NCI-H1092 (cell line): ENCODE data around the gene OR2S2.
"Not testable (repeated sequence)": the region's sequence is repeated elsewhere in the genome, so short reads cannot be mapped to it uniquely, and the experiment has no call there.

ENCODE experiments used
- DNase-seq: peaks from one replicate; lab custom pipeline; 2025; lab: John Stamatoyannopoulos, UW

Gene OR2S2

DNA sequence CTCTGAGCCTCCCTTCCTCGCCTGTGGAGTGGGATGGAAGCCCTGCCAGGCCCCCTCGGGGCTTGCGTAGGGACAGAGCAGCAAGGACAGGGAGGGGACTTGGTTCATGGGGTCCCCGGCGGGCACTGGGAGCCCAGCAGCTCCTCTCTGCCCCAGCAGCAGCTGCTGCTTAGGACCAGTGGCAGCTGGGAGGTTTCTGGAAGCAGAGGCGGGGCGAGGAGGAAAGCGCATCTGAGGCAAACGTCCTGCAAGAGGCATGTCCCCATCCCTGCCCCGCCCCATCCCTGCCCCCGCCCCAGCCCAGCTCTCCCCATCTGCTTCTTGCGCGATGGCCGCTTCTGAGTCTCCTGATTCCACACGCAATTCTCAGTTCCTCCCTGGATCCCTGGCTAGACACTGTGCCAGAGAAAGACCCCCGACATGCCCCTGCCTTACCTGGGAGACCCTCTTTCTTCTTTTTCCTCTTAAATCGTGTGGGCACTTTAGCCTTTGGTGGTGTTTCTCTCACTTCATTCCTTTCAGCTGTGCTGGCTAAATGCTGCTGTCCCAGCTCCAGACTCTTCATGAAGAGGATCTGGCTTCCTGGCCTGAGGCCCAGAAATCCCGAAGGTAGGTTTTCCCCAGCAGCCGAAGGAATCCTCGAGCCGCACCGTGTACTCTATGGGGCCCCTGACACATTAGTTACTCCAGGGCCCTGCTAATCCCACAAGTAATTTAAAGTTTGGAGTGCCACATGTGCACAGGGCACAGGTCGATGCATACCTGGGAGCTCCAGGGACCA is 4.4 kb upstream of the OR2S2 start:
- DNase-seq = no peak

GRCh38 chr9:35960039-35960655 is 2.2 kb upstream of the OR2S2 start:
- no peak for DNase-seq

DNA sequence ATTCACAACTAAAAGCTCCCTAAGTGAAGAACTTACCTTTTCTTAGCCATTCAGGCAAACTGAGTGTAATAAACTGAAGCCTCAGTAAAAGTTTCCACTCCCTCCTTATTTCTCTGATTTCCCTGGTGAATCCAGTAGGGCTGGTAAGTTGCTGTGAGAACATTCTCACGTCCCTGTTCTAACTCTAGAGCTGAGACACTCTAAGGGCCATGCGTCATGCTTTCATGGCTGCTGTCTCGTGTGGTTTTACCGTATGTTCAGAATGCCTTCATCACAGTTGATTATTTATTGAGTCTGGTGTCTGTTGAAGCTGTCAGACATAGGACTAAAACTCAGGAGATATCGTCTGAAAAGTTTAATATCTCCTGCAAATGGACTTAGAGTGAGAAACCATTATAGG is 1.3 kb downstream of the OR2S2 start:
- no peak for DNase-seq

GRCh38 chr9:35954942-35955546 is 2.9 kb downstream of the OR2S2 start:
- peak; percentile 68 for DNase-seq

- DNase-seq = no peak
These were observed 5.3 kb downstream of the OR2S2 start for GRCh38 chr9:35952526-35953191.

- no peak for DNase-seq
These were observed 6.2 kb downstream of the OR2S2 start for GRCh38 chr9:35951736-35952135.

DNA sequence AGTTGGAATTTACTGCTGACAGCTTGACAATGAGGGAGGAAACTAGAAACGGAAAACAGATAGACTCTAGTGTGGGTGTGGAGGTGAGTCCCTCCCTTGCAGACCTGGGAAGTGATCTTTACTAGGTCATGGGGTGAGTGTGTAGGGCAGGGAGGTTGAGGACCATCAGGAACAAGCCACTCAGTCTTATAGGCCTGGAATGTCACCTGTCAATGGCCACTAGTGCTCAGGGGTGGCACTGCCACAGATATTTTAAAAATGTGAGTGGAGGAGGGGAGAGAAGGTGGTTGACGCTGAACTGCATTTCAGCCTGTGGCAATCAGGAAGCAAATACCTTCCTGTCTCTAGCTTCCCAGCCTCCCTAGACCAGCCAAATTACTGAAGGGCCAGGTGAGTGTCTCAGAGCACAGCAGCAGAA is 9.0 kb downstream of the OR2S2 start:
- no peak for DNase-seq

DNA sequence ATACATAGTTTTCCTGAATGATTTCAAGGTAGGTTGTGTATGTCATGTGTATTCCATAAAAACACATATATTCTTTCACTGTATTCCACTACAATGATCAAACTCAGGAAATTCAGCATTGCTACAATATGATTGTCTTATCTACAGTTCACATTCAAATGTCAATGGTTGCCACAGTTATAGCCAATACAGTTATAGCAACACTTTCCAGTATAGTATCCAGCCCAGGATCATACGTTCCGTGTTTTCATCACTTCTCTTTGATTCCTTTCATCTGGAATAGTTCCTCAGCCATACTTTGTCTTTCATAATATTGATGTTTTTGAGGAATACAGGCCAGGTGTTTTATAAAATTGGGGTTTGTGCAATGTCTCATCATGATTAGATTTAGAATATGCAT is 9.5 kb downstream of the OR2S2 start:
- DNase-seq = no peak

DNA sequence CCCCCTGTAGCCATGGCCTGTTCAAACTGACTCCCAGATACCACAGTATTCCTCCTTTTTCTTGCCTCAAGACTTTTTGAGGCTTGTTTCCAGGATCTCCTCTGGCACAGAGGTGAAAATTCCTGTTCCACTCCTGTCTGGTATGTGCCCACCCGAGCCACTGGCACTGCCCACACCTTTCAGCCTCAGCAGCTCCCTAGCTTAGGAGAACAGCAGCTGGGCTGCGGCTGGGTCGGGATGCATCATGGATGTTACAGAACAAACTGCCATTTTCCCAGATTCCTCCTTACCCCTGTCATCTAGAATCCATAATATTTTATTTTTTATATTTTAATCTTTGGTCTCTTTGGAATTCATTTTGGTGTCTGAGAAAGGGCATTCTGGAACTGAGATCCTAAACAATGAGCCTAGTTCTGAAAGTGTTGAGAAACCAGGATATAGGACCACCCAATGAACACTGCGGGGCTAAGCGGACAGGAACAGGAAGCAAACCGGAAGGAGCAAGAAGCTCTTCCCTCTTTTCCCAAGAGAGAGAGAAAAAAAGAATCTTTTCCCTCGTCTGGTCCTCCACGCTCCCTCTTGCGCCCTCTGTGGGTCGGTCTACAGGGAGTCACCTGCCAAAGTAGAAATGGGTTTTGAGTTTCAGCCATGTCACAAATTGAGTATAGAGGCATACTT is 12.5 kb downstream of the OR2S2 start:
- DNase-seq = peak; percentile 76

GRCh38 chr9:35944841-35945240 is 13.1 kb downstream of the OR2S2 start:
- no peak for DNase-seq

DNA sequence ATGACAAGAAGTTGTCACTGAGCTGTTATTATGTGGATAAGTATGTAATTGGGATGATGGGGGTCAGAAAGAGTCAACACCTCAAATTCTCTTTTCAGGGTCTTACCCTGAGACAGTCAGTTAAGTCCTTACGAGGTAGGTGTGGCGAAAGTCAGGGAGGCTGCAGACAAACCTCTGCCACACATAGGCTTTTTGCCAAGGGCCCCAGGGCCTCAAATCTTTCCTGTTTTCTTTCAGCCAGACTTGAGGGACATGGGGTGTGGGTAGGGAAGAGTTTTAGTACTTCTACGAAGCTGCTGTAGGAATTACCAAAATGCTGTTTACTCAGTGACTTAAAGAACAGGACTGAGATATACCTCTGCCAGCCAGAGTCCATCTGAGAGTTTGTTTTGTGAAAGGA is 13.8 kb downstream of the OR2S2 start:
- DNase-seq = no peak

GRCh38 chr9:35942286-35942685 is 15.7 kb downstream of the OR2S2 start:
- no peak for DNase-seq

DNA sequence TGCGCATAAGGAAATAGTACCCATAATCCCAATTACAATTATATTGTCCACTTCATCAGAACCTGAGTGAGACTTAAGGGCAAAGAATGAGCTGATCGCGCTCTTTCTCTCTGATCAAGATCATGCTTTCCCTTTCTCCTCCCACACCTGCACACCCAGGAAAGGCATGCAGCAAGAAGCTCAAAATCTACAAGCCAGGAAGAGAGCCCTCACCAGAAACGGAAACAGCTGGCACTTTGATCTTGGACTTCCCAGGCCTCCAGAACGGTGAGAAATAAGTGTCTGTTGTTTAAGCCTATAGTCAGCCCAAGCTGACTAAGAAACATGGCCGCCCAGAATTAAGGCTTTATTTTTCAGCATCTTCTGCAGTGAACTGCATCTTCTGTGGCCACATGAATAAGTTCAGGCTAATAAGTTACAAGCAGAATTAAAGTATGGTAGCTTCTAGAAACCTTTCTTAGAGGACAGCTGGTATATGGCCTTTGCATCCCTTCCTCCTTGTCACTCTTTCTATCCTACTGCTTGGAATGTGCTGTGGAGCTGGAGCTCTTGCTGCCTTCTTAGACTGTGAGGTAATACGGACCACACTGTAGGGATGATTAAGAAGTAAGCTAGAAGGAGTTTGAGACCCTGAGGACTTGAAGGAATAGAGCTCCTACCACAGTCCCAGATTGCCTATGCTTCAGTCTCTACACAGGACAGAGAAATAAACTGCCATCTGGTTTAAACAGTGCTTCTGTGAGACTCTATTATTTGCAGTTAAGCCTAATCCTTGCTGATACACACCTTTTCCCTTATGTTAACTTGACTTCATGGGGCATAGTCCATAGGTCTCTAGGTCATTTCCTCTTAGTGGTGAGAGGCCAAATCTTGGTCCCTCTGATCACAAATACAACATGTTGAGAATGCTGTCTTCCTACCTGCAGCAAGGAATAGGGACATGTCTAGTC is 17.2 kb downstream of the OR2S2 start:
- no peak for DNase-seq

GRCh38 chr9:35939679-35940250 is 18.2 kb downstream of the OR2S2 start:
- DNase-seq = no peak

- DNase-seq = no peak
These were observed 19.2 kb downstream of the OR2S2 start for GRCh38 chr9:35938474-35939356.

GRCh38 chr9:35937227-35937626 is 20.7 kb downstream of the OR2S2 start:
- DNase-seq = no peak

DNA sequence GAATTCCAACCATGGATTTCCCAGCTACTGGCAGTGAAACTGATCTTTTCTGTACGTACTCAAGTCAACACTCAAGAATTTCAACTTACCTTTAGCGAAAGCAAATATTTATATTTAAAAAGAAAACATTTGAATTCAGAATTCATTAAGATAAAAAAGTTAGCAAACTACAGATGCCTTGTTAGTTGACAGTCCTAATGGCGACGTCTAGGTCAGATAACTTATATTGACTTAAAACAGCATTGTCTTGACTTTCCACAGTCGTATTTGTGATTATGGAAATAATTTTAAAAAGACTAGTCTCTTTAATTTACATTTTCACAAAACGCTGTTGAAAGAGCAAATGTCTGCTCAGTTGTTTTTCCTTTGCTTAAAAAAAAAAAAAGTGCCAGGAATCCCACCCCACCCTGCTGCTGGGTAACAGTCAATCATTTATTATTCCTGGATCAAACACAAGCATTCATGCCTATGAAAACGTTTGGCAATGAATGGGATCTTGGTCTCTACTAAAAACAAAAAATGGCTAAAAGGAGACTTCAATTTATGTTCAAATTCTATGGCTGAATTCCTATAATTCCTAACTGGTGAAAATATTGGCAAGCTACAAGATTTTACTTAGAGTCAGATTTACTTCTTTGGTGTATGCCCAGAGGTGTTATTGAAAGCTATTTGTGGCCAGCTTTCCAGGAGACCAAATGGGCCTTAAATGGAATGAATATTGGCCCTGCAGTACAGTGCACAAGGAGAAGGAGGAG is 22.0 kb downstream of the OR2S2 start:
- DNase-seq = no peak

GRCh38 chr9:35935261-35935660 is 22.7 kb downstream of the OR2S2 start:
- no peak for DNase-seq

DNA sequence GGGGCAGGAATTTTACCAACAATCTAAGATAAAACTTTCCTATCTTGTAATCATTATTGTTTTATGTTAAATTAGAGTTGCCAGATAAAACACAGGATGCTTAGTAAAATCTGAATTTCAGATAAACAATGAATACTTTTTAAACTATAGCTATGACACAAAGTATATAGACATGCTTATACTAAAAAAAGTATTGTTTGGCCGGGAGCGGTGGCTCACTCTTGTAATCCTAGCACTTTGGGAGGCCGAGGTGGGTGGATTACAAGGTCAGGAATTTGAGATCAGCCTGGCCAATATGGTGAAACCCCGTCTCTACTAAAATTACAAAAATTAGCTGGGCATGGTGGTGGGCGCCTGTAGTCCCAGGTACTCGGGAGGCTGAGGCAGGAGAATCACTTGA is 23.9 kb downstream of the OR2S2 start:
- not testable (repeated sequence) for DNase-seq
